T-helper 1 cell treated with Interleukin-12 subunit alpha and Interleukin-12 subunit beta and Interleukin-4 antibody, amounts not matched to agents 30 μg/mL and 1 μg/mL, for 36 hours (primary cell): ENCODE data around the gene PMVK.

Source experiments
- H3K27ac Mint-ChIP-seq: one replicate; pipeline ENCODE4 v1.8.0; 2021; ENCODE audit warnings: mild to moderate bottlenecking, mixed read lengths
- H3K27me3 Mint-ChIP-seq: one replicate; pipeline ENCODE4 v1.8.0; 2021; ENCODE audit warnings: low read depth, mixed read lengths
- H3K36me3 Mint-ChIP-seq: one replicate; pipeline ENCODE4 v1.8.0; 2021; ENCODE audit warnings: low read depth, mixed read lengths
- H3K4me1 Mint-ChIP-seq: one replicate; pipeline ENCODE4 v1.8.0; 2021; ENCODE audit warnings: low read depth, mixed read lengths
- H3K4me3 Mint-ChIP-seq: one replicate; pipeline ENCODE4 v1.8.0; 2021; ENCODE audit warnings: mild to moderate bottlenecking, moderate library complexity, mixed read lengths
- H3K9me3 Mint-ChIP-seq: one replicate; pipeline ENCODE4 v1.8.0; 2021; ENCODE audit warnings: mixed read lengths

Gene PMVK

GRCh38 chr1:154971341-154971998 lies 35.0 kb upstream of the PMVK start:
- Mint-ChIP-seq H3K36me3 (peaks cover 35% of the 10 kb centered on the region), H3K27ac (peak overlapping the region; percentile 74), H3K27me3 (no peaks in the 10 kb centered on the region), H3K4me3 (peak overlapping the region; percentile 52), H3K4me1 (peaks cover 29% of the 10 kb centered on the region), H3K9me3 (no peaks in the 10 kb centered on the region)

- no peaks in the 10 kb centered on the region for H3K27me3 Mint-ChIP-seq
- peak within 1 kb of the TSS; percentile 78 for H3K27ac Mint-ChIP-seq
- peaks cover 35% of the 10 kb centered on the region for H3K36me3 Mint-ChIP-seq
- no peaks in the 10 kb centered on the region for H3K9me3 Mint-ChIP-seq
- peak within 1 kb of the TSS; percentile 52 for H3K4me3 Mint-ChIP-seq
- H3K4me1 Mint-ChIP-seq: peaks cover 29% of the 10 kb centered on the region
Measured at GRCh38 chr1:154970631-154971340, 34.3 kb upstream of the PMVK start, which contains the start of gene SHC1. Gene SHC1, minus strand, starts transcription at chr1:154970747. Its CDS starts 221 bp downstream, at chr1:154970526.

GRCh38 chr1:154969860-154970452 lies 33.4 kb upstream of the PMVK start:
- peaks cover 42% of the 10 kb centered on the region for H3K36me3 Mint-ChIP-seq
- H3K9me3 Mint-ChIP-seq: no peaks in the 10 kb centered on the region
- H3K27me3 Mint-ChIP-seq: no peaks in the 10 kb centered on the region
- no peak overlapping the region for H3K4me3 Mint-ChIP-seq
- H3K4me1 Mint-ChIP-seq: peaks cover 29% of the 10 kb centered on the region
- H3K27ac Mint-ChIP-seq: no peak overlapping the region

- Mint-ChIP-seq H3K27ac (peak overlapping the region; percentile 62), H3K4me3 (no peak overlapping the region), H3K4me1 (peaks cover 29% of the 10 kb centered on the region), H3K36me3 (peaks cover 42% of the 10 kb centered on the region), H3K27me3 (no peaks in the 10 kb centered on the region), H3K9me3 (no peaks in the 10 kb centered on the region)
Measured at GRCh38 chr1:154969246-154969645, 32.7 kb upstream of the PMVK start.

GRCh38 chr1:154968731-154969130 lies 32.2 kb upstream of the PMVK start:
- H3K9me3 Mint-ChIP-seq: no peaks in the 10 kb centered on the region
- no peaks in the 10 kb centered on the region for H3K27me3 Mint-ChIP-seq
- peak overlapping the region; percentile 62 for H3K27ac Mint-ChIP-seq
- no peak overlapping the region for H3K4me3 Mint-ChIP-seq
- H3K4me1 Mint-ChIP-seq: peaks cover 31% of the 10 kb centered on the region
- peaks cover 45% of the 10 kb centered on the region for H3K36me3 Mint-ChIP-seq

GRCh38 chr1:154967331-154967950 lies 30.9 kb upstream of the PMVK start:
- no peaks in the 10 kb centered on the region for H3K27me3 Mint-ChIP-seq
- H3K4me3 Mint-ChIP-seq: no peak overlapping the region
- no peaks in the 10 kb centered on the region for H3K9me3 Mint-ChIP-seq
- H3K27ac Mint-ChIP-seq: peak overlapping the region; percentile 15
- H3K4me1 Mint-ChIP-seq: peaks cover 29% of the 10 kb centered on the region
- peaks cover 49% of the 10 kb centered on the region for H3K36me3 Mint-ChIP-seq

GRCh38 chr1:154966111-154966510 lies 29.6 kb upstream of the PMVK start:
- H3K36me3 Mint-ChIP-seq: peaks cover 47% of the 10 kb centered on the region
- no peaks in the 10 kb centered on the region for H3K9me3 Mint-ChIP-seq
- no peaks in the 10 kb centered on the region for H3K27me3 Mint-ChIP-seq
- no peak overlapping the region for H3K4me3 Mint-ChIP-seq
- no peak overlapping the region for H3K27ac Mint-ChIP-seq
- H3K4me1 Mint-ChIP-seq: peaks cover 24% of the 10 kb centered on the region

GRCh38 chr1:154964359-154964758 lies 27.8 kb upstream of the PMVK start:
- peaks cover 26% of the 10 kb centered on the region for H3K4me1 Mint-ChIP-seq
- H3K27ac Mint-ChIP-seq: no peak overlapping the region
- H3K9me3 Mint-ChIP-seq: no peaks in the 10 kb centered on the region
- no peak overlapping the region for H3K4me3 Mint-ChIP-seq
- no peaks in the 10 kb centered on the region for H3K27me3 Mint-ChIP-seq
- peaks cover 44% of the 10 kb centered on the region for H3K36me3 Mint-ChIP-seq

GRCh38 chr1:154963643-154964042 lies 27.1 kb upstream of the PMVK start:
- Mint-ChIP-seq H3K36me3 (peaks cover 41% of the 10 kb centered on the region), H3K27me3 (no peaks in the 10 kb centered on the region), H3K9me3 (no peaks in the 10 kb centered on the region), H3K4me3 (no peak overlapping the region), H3K27ac (no peak overlapping the region), H3K4me1 (peaks cover 22% of the 10 kb centered on the region)

GRCh38 chr1:154962795-154963330 lies 26.3 kb upstream of the PMVK start:
- Mint-ChIP-seq H3K4me1 (peaks cover 22% of the 10 kb centered on the region), H3K4me3 (peak overlapping the region; percentile 86), H3K27ac (peak overlapping the region; percentile 45), H3K9me3 (no peaks in the 10 kb centered on the region), H3K36me3 (peaks cover 38% of the 10 kb centered on the region), H3K27me3 (no peaks in the 10 kb centered on the region)

GRCh38 chr1:154962156-154962749 lies 25.7 kb upstream of the PMVK start:
- peaks cover 32% of the 10 kb centered on the region for H3K36me3 Mint-ChIP-seq
- H3K4me1 Mint-ChIP-seq: peaks cover 22% of the 10 kb centered on the region

GRCh38 chr1:154961207-154962155 lies 25.0 kb upstream of the PMVK start, which contains the start of gene PYGO2:
Gene PYGO2, minus strand, starts transcription at chr1:154961782. Its CDS starts 206 bp downstream, at chr1:154961576.
- Mint-ChIP-seq H3K4me1 (peaks cover 26% of the 10 kb centered on the region), H3K27ac (peak within 1 kb of the TSS; percentile 88), H3K4me3 (peak within 1 kb of the TSS; percentile 95), H3K27me3 (no peaks in the 10 kb centered on the region), H3K36me3 (peaks cover 26% of the 10 kb centered on the region), H3K9me3 (no peaks in the 10 kb centered on the region)

More at GRCh38 chr1:154962156-154962749, 25.7 kb upstream of the PMVK start:
- Mint-ChIP-seq H3K9me3 (no peaks in the 10 kb centered on the region), H3K4me3 (peak overlapping the region; percentile 86), H3K27ac (peak overlapping the region; percentile 86), H3K27me3 (no peaks in the 10 kb centered on the region)

GRCh38 chr1:154960446-154961136 lies 24.1 kb upstream of the PMVK start:
- no peaks in the 10 kb centered on the region for H3K27me3 Mint-ChIP-seq

More at GRCh38 chr1:154960446-154961136, 24.1 kb upstream of the PMVK start:
- Mint-ChIP-seq H3K27ac (peak overlapping the region; percentile 88), H3K9me3 (no peaks in the 10 kb centered on the region), H3K36me3 (peaks cover 24% of the 10 kb centered on the region), H3K4me3 (peak overlapping the region; percentile 95), H3K4me1 (peaks cover 35% of the 10 kb centered on the region)
